A549 (cell line): ENCODE results near the gene S100A8. TPM values are rescaled to one million over a fixed set of nuclear protein-coding genes. Genes with fewer than 3 reads are reported as not detected.

ENCODE experiments used
- ATAC-seq, 2 experiments: fragments of 200-7000 bp in 1 of 2; fragments of >200 bp in 1 of 2; cut with Nextera tagmentation in 1 of 2; cut with Tn5 transposase in 1 of 2; 3 replicates each; pipeline versions ENCODE4 v1.8.0 to v1.9.1; 2018 to 2020; ENCODE audit warnings: mild to moderate bottlenecking in 1 of 2, moderate library complexity in 1 of 2
- CTCF ChIA-PET: fragments of 300-600 bp; sonication (Branson Sonifier 250); formaldehyde crosslinking; extraction: SDS; loops from one replicate; lab custom pipeline; 2021; ENCODE audit warnings: antibody characterized with exemption, inconsistent platforms; lab: Yijun Ruan, JAX
- POLR2A ChIA-PET: fragments of 350-600 bp; formaldehyde crosslinking; extraction: SDS; loops from one replicate; lab custom pipeline; 2021; ENCODE audit warnings: antibody characterized with exemption, inconsistent platforms; lab: Yijun Ruan, JAX
- DNase-seq, 2 experiments: peaks; one replicate each; pipeline versions ENCODE4 v3.0.0 to v3.0.0-alpha.2; 2011 to 2016; ENCODE audit warnings: low read depth in 1 of 2, low spot score in 1 of 2
- FAIRE-seq: peaks from 2 replicates; lab custom pipeline; 2011; peaks lifted over from hg19 to GRCh38; lab: Jason Lieb, UNC
- H3K27ac ChIP-seq, 2 experiments: fragments of >200 bp; sonication (Bioruptor Twin); formaldehyde crosslinking; 3 replicates each; pipeline ENCODE4 v1.5.1; 2016 to 2017
- H3K4me1 ChIP-seq: fragments of >200 bp; sonication (Bioruptor Twin); formaldehyde crosslinking; 3 replicates; pipeline ENCODE4 v1.6.1; 2016
- H3K4me2 ChIP-seq: fragments of >200 bp; sonication (Bioruptor Twin); formaldehyde crosslinking; 3 replicates; pipeline ENCODE4 v1.6.1; 2016
- H3K4me3 ChIP-seq: fragments of >200 bp; sonication (Bioruptor Twin); formaldehyde crosslinking; 3 replicates; pipeline ENCODE4 v1.5.1; 2016
- H3K9me3 ChIP-seq: fragments of >200 bp; sonication (Bioruptor Twin); formaldehyde crosslinking; 3 replicates; pipeline ENCODE4 v1.6.1; 2016
- ESRRA ChIP-seq: fragments of 150-350 bp; IDR thresholded peaks from 2 replicates; pipeline ENCODE4 v1.6.1; 2014; ENCODE audit warnings: mild to moderate bottlenecking, low read length, borderline replicate concordance
- WGBS: methylation state at CpG from one replicate; pipeline ENCODE4 v1.1.6; 2017; ENCODE audit errors: missing lambda C conversion rate; 5-methylcytosine and 5-hydroxymethylcytosine counted together
- polyA plus RNA-seq, 4 experiments: library from polyadenylated mRNA; depleted of rRNA in 3 of 4; stranded (reverse); fragments of >200 nt; fragmentation: RNase III in 1 of 4; extraction: RNeasy Plus Mini Kit Qiagen cat#74134 plus additional on column Dnase treatment in 1 of 4; gene quantifications; 2 replicates in 3 of 4; 3 replicates in 1 of 4; pipeline ENCODE4 v1.2.3, GENCODE V29; 2011 to 2017
- small RNA-seq, 6 experiments: library from RNA; depleted of rRNA; stranded (forward); fragments of <200 nt; gene quantifications; one replicate each; pipeline ENCODE3, GENCODE V24; 2012

S100A8 gene
- polyA plus RNA-seq, 2 of the 4 experiments (the other 2 are of a cell fraction), result not detected

DNA sequence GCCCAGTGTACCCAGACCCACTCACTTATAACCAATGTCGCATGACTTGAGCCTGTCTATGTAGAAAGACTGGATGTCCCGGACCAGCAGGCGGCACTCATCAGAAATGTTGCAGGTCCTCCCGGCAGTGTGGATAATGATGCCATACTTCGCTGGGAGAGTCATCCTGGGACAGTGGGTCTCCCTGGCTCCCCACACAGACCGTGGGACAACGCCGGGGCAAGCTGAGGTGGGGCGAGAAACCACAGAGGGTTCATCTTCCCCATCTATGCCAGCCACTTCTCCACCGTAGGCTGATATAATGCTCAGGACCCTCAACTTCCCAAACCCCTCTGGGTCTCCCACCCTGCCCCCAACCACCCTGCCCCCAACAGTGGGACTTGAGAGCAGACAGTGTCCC lies 50.5 kb downstream of the S100A8 start:
- WGBS, result 47% methylated on average over 9 of the region's 10 CpGs
- ATAC-seq (no peak), FAIRE-seq (no peak), DNase-seq (no peak)
- H3K9me3 ChIP-seq, result no peaks in the 10 kb centered on the region
- no peak overlapping the region for H3K27ac ChIP-seq
- POLR2A ChIA-PET, result no interaction called here
- CTCF ChIA-PET, result interaction anchor here (1.0 kb wide), 1 partner anchor 12 kb away, joined by 3 read pairs; no protein-coding TSS in a partner anchor
- no peak overlapping the region for H3K4me2 ChIP-seq
- H3K4me3 ChIP-seq, result no peak overlapping the region
- TF ChIP-seq ESRRA, result no peak
- TF ChIP-seq, all 56 proteins: peak for 0
- H3K4me1 ChIP-seq, result no peaks in the 10 kb centered on the region

Small RNA genes lying within 50 kb of the gene (small RNA-seq; reads per million reads assigned to genes)
- gene S100A15A, result 0 reads per million in 6 experiments

Other genes starting within 250 kb of the S100A8 start
- gene SPRR2G, start 240.2 kb downstream of the S100A8 start, polyA plus RNA-seq (2011; rRNA removed), result not detected in 2 replicates
- gene SPRR2G, start 240.2 kb downstream of the S100A8 start, polyA plus RNA-seq (2017; fragmentation: RNase III; extraction: RNeasy Plus Mini Kit Qiagen cat#74134 plus additional on column Dnase treatment), result not detected in 3 replicates
- gene LELP1, start 187.6 kb downstream of the S100A8 start, polyA plus RNA-seq (2011; rRNA removed), result not detected in 2 replicates
- not detected in 3 replicates for gene LELP1, start 187.6 kb downstream of the S100A8 start, polyA plus RNA-seq (2017; fragmentation: RNase III; extraction: RNeasy Plus Mini Kit Qiagen cat#74134 plus additional on column Dnase treatment)
- gene PRR9, start 173.5 kb downstream of the S100A8 start, polyA plus RNA-seq (2011; rRNA removed), result not detected in 2 replicates
- not detected in 3 replicates for gene PRR9, start 173.5 kb downstream of the S100A8 start, polyA plus RNA-seq (2017; fragmentation: RNase III; extraction: RNeasy Plus Mini Kit Qiagen cat#74134 plus additional on column Dnase treatment)
- gene LORICRIN, start 131.4 kb downstream of the S100A8 start, polyA plus RNA-seq (2011; rRNA removed), result not detected in 2 replicates
- not detected in 3 replicates for gene LORICRIN, start 131.4 kb downstream of the S100A8 start, polyA plus RNA-seq (2017; fragmentation: RNase III; extraction: RNeasy Plus Mini Kit Qiagen cat#74134 plus additional on column Dnase treatment)
- not detected in 2 replicates for gene PGLYRP3, start 78.1 kb downstream of the S100A8 start, polyA plus RNA-seq (2011; rRNA removed)
- not detected in 3 replicates for gene PGLYRP3, start 78.1 kb downstream of the S100A8 start, polyA plus RNA-seq (2017; fragmentation: RNase III; extraction: RNeasy Plus Mini Kit Qiagen cat#74134 plus additional on column Dnase treatment)
- gene PGLYRP4, start 42.2 kb downstream of the S100A8 start, polyA plus RNA-seq (2011; rRNA removed), result not detected in 2 replicates
- not detected in 3 replicates for gene PGLYRP4, start 42.2 kb downstream of the S100A8 start, polyA plus RNA-seq (2017; fragmentation: RNase III; extraction: RNeasy Plus Mini Kit Qiagen cat#74134 plus additional on column Dnase treatment)
- gene S100A9, start 33.2 kb downstream of the S100A8 start, polyA plus RNA-seq (2011; rRNA removed), result 0.86 and 0.90 TPM in 2 replicates
- gene S100A9, start 33.2 kb downstream of the S100A8 start, polyA plus RNA-seq (2017; fragmentation: RNase III; extraction: RNeasy Plus Mini Kit Qiagen cat#74134 plus additional on column Dnase treatment), result 1.7 to 4.6 TPM (median 3.1 TPM) in 3 replicates
- not detected in 2 replicates for gene S100A12, start 15.5 kb downstream of the S100A8 start, polyA plus RNA-seq (2011; rRNA removed)
- gene S100A12, start 15.5 kb downstream of the S100A8 start, polyA plus RNA-seq (2017; fragmentation: RNase III; extraction: RNeasy Plus Mini Kit Qiagen cat#74134 plus additional on column Dnase treatment), result not detected in 3 replicates
- gene S100A7A, start 25.4 kb upstream of the S100A8 start, polyA plus RNA-seq (2011; rRNA removed), result not detected in 2 replicates
- gene S100A7A, start 25.4 kb upstream of the S100A8 start, polyA plus RNA-seq (2017; fragmentation: RNase III; extraction: RNeasy Plus Mini Kit Qiagen cat#74134 plus additional on column Dnase treatment), result not detected in 3 replicates
- not detected in 2 replicates for gene S100A7, start 69.6 kb upstream of the S100A8 start, polyA plus RNA-seq (2011; rRNA removed)
- gene S100A7, start 69.6 kb upstream of the S100A8 start, polyA plus RNA-seq (2017; fragmentation: RNase III; extraction: RNeasy Plus Mini Kit Qiagen cat#74134 plus additional on column Dnase treatment), result not detected in 3 replicates
- gene S100A6, start 144.9 kb upstream of the S100A8 start, polyA plus RNA-seq (2011; rRNA removed), result 898 and 1,226 TPM in 2 replicates
- gene S100A6, start 144.9 kb upstream of the S100A8 start, polyA plus RNA-seq (2017; fragmentation: RNase III; extraction: RNeasy Plus Mini Kit Qiagen cat#74134 plus additional on column Dnase treatment), result 2,810 to 4,567 TPM (median 3,552 TPM) in 3 replicates
- 0.48 and 0.68 TPM in 2 replicates for gene S100A5, start 149.9 kb upstream of the S100A8 start, polyA plus RNA-seq (2011; rRNA removed)
- gene S100A5, start 149.9 kb upstream of the S100A8 start, polyA plus RNA-seq (2017; fragmentation: RNase III; extraction: RNeasy Plus Mini Kit Qiagen cat#74134 plus additional on column Dnase treatment), result 0.17 to 0.57 TPM (median 0.45 TPM) in 3 replicates
- 590 and 814 TPM in 2 replicates for gene S100A4, start 154.7 kb upstream of the S100A8 start, polyA plus RNA-seq (2011; rRNA removed)
- 2,180 to 3,189 TPM (median 2,584 TPM) in 3 replicates for gene S100A4, start 154.7 kb upstream of the S100A8 start, polyA plus RNA-seq (2017; fragmentation: RNase III; extraction: RNeasy Plus Mini Kit Qiagen cat#74134 plus additional on column Dnase treatment)
- 25.0 and 25.4 TPM in 2 replicates for gene S100A3, start 158.2 kb upstream of the S100A8 start, polyA plus RNA-seq (2011; rRNA removed)
- gene S100A3, start 158.2 kb upstream of the S100A8 start, polyA plus RNA-seq (2017; fragmentation: RNase III; extraction: RNeasy Plus Mini Kit Qiagen cat#74134 plus additional on column Dnase treatment), result 71.1 to 88.9 TPM (median 74.0 TPM) in 3 replicates
- 5.1 and 6.0 TPM in 2 replicates for gene S100A2, start 174.8 kb upstream of the S100A8 start, polyA plus RNA-seq (2011; rRNA removed)
- gene S100A2, start 174.8 kb upstream of the S100A8 start, polyA plus RNA-seq (2017; fragmentation: RNase III; extraction: RNeasy Plus Mini Kit Qiagen cat#74134 plus additional on column Dnase treatment), result 13.4 to 19.5 TPM (median 15.9 TPM) in 3 replicates
- 270 and 294 TPM in 2 replicates for gene S100A16, start 222.1 kb upstream of the S100A8 start, polyA plus RNA-seq (2011; rRNA removed)
- 259 to 298 TPM (median 290 TPM) in 3 replicates for gene S100A16, start 222.1 kb upstream of the S100A8 start, polyA plus RNA-seq (2017; fragmentation: RNase III; extraction: RNeasy Plus Mini Kit Qiagen cat#74134 plus additional on column Dnase treatment)
- 0.21 and 0.65 TPM in 2 replicates for gene S100A14, start 225.3 kb upstream of the S100A8 start, polyA plus RNA-seq (2011; rRNA removed)
- gene S100A14, start 225.3 kb upstream of the S100A8 start, polyA plus RNA-seq (2017; fragmentation: RNase III; extraction: RNeasy Plus Mini Kit Qiagen cat#74134 plus additional on column Dnase treatment), result 0.16 to 0.21 TPM (median 0.21 TPM) in 3 replicates
- 98.9 and 113 TPM in 2 replicates for gene S100A13, start 236.4 kb upstream of the S100A8 start, polyA plus RNA-seq (2011; rRNA removed)
- 107 to 146 TPM (median 129 TPM) in 3 replicates for gene S100A13, start 236.4 kb upstream of the S100A8 start, polyA plus RNA-seq (2017; fragmentation: RNase III; extraction: RNeasy Plus Mini Kit Qiagen cat#74134 plus additional on column Dnase treatment)
- gene S100A1, start 237.4 kb upstream of the S100A8 start, polyA plus RNA-seq (2011; rRNA removed), result 0.52 and 0.59 TPM in 2 replicates
- 0.67 to 0.97 TPM (median 0.88 TPM) in 3 replicates for gene S100A1, start 237.4 kb upstream of the S100A8 start, polyA plus RNA-seq (2017; fragmentation: RNase III; extraction: RNeasy Plus Mini Kit Qiagen cat#74134 plus additional on column Dnase treatment)
- gene CHTOP, start 243.0 kb upstream of the S100A8 start, polyA plus RNA-seq (2011; rRNA removed), result 81.6 and 98.1 TPM in 2 replicates
- 76.1 to 87.8 TPM (median 79.2 TPM) in 3 replicates for gene CHTOP, start 243.0 kb upstream of the S100A8 start, polyA plus RNA-seq (2017; fragmentation: RNase III; extraction: RNeasy Plus Mini Kit Qiagen cat#74134 plus additional on column Dnase treatment)